ENCODE measurements around the gene FXYD6. TPM values are rescaled to one million over a fixed set of nuclear protein-coding genes. Genes with fewer than 3 reads are reported as not detected.

FXYD6 gene
- total RNA-seq, 2 donors from 2014 or later: 0.19 TPM; not detected in 1

DNA sequence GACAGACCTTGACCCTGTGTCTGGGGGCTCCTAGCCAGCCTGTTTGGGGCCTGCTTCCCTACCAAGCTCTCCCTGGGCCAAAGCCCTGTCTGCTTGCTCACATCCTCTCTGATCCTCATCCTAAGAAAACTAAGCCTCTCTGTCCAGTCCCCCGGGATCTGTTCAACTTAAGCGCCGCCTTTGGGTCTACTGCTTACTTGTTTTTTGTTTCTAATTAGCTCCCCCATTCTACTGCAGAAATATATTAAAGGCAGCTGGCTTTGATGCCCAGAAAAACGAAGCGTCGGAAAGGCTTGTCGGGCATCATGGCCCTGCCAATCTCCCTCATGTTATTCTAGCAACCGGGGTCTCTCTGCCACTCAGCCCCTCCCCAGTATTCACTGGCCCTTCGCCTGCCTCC lies 82.9 kb downstream of the FXYD6 start:
- H3K4me3 Mint-ChIP-seq: no peak overlapping the region
- no peaks in the 10 kb centered on the region for H3K9me3 Mint-ChIP-seq
- no peak for ATAC-seq (replicated peaks)
- no peaks in the 10 kb centered on the region for H3K36me3 Mint-ChIP-seq (ENCODE audit: low read depth)
- peaks cover 5% of the 10 kb centered on the region for H3K4me1 Mint-ChIP-seq
- H3K27me3 Mint-ChIP-seq: peaks cover 50% of the 10 kb centered on the region
- H3K27ac Mint-ChIP-seq: no peak overlapping the region

- ATAC-seq (replicated peaks): no peak
- H3K27ac Mint-ChIP-seq: no peak overlapping the region
- H3K9me3 Mint-ChIP-seq: no peaks in the 10 kb centered on the region
- no peaks in the 10 kb centered on the region for H3K36me3 Mint-ChIP-seq (ENCODE audit: low read depth)
- peaks cover 5% of the 10 kb centered on the region for H3K4me1 Mint-ChIP-seq
- H3K4me3 Mint-ChIP-seq: no peak overlapping the region
- peaks cover 50% of the 10 kb centered on the region for H3K27me3 Mint-ChIP-seq
Measured at GRCh38 chr11:117792992-117793391, 83.5 kb downstream of the FXYD6 start.

- Mint-ChIP-seq H3K9me3 (no peaks in the 10 kb centered on the region), H3K27me3 (peaks cover 47% of the 10 kb centered on the region), H3K4me1 (no peaks in the 10 kb centered on the region), H3K36me3 (ENCODE audit: low read depth) (no peaks in the 10 kb centered on the region), H3K4me3 (no peak overlapping the region), H3K27ac (no peak overlapping the region)
- ATAC-seq (replicated peaks): no peak
Measured at GRCh38 chr11:117792241-117792640, 84.2 kb downstream of the FXYD6 start.

- Mint-ChIP-seq H3K36me3 (ENCODE audit: low read depth) (no peaks in the 10 kb centered on the region), H3K27ac (no peak overlapping the region), H3K27me3 (peaks cover 51% of the 10 kb centered on the region), H3K9me3 (no peaks in the 10 kb centered on the region), H3K4me1 (no peaks in the 10 kb centered on the region), H3K4me3 (no peak overlapping the region)
- no peak for ATAC-seq (replicated peaks)
Measured at GRCh38 chr11:117790279-117790678, 86.2 kb downstream of the FXYD6 start.

- Mint-ChIP-seq H3K4me1 (no peaks in the 10 kb centered on the region), H3K9me3 (no peaks in the 10 kb centered on the region), H3K27ac (no peak overlapping the region), H3K27me3 (peaks cover 47% of the 10 kb centered on the region), H3K4me3 (no peak overlapping the region), H3K36me3 (ENCODE audit: low read depth) (no peaks in the 10 kb centered on the region)
- ATAC-seq (replicated peaks): no peak
Measured at GRCh38 chr11:117789241-117789640, 87.2 kb downstream of the FXYD6 start.

Other genes with a start within 250 kb of the FXYD6 start
- gene DSCAML1, start 79.4 kb downstream of the FXYD6 start, total RNA-seq: 1 to 10 TPM in 1 of 2 donors, not detected in 1; 2.8 TPM
- 1 to 10 TPM in 1 of 2 donors, not detected in 1; 1.4 TPM for gene FXYD2, start 51.9 kb downstream of the FXYD6 start, total RNA-seq
- 1 to 10 TPM in 1 of 2 donors, under 1 TPM in 1; 0.61 to 2.1 TPM for gene TMPRSS13, start 52.7 kb upstream of the FXYD6 start, total RNA-seq
- gene IL10RA, start 109.7 kb upstream of the FXYD6 start, total RNA-seq: 100 to 1,000 TPM in 1 of 2 donors, 10 to 100 TPM in 1; 63.0 to 108 TPM
- under 1 TPM in 1 of 2 donors, not detected in 1; 0.11 TPM for gene TMPRSS4, start 200.4 kb upstream of the FXYD6 start, total RNA-seq
- not detected for gene SMIM35, start 210.3 kb upstream of the FXYD6 start, total RNA-seq